ENCODE data around the gene RHOB.

RHOB gene

DNA sequence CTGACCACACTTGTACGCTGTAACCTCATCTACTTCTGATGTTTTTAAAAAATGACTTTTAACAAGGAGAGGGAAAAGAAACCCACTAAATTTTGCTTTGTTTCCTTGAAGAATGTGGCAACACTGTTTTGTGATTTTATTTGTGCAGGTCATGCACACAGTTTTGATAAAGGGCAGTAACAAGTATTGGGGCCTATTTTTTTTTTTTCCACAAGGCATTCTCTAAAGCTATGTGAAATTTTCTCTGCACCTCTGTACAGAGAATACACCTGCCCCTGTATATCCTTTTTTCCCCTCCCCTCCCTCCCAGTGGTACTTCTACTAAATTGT, 2.1 kb downstream of the RHOB start:
- 17% methylated on average over 1 of the region's 1 CpG; no CpG with 5 or more reads in 1 of the 2 experiments for WGBS, 2 experiments (ENCODE audit: insufficient coverage in 2 of 2)
- Histone ChIP-seq H3K36me3 (ENCODE audit: control insufficient read depth, insufficient read depth, low read length) (peaks cover 22% of the 10 kb centered on the region), H3K9me3 (ENCODE audit: control insufficient read depth, low read length) (no peaks in the 10 kb centered on the region), H3K27ac (ENCODE audit: low read depth, low read length, severe bottlenecking) (peak overlapping the region; percentile 71), H3K4me3 (ENCODE audit: extremely low read depth, insufficient read depth, low read length, poor library complexity, severe bottlenecking) (peak overlapping the region; percentile 84), H3K4me1 (ENCODE audit: control insufficient read depth, insufficient read depth, low read length, poor library complexity, severe bottlenecking) (peaks cover 38% of the 10 kb centered on the region)

DNA sequence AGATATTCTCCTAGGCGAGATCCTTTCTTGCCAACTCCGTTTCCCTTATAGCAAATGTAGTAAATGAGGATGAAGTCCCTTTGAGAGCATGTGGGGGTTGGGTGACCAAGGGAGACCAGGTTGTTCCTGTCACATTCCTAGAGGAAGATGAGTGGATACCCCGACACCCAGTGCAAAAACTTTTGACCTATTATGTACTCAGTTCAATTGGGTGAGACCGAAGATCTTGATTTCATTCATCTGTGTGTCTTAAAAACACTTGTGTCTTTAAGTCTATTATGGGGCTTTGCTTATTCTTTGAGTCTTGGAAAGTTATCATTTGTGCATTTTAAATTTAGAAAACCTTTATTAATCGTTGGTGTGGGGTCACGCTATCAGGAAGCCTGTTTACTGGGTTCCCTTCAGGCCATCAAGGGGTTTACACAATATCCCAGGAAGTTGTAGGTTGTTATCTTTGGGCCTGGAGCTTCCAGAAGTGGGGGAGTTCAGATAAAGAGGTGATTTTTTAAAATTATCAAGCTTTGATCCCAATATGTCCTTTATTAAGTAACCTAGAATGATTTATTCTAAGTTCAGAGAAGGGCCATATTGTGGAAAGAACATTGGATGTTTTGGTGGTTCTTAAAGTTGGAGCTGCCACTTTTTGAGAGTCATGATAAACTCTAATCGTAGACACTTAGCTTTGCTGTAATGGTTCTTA, 2.8 kb downstream of the RHOB start:
- Histone ChIP-seq H3K9me3 (ENCODE audit: control insufficient read depth, low read length) (no peaks in the 10 kb centered on the region), H3K4me1 (ENCODE audit: control insufficient read depth, insufficient read depth, low read length, poor library complexity, severe bottlenecking) (peaks cover 32% of the 10 kb centered on the region), H3K36me3 (ENCODE audit: control insufficient read depth, insufficient read depth, low read length) (peaks cover 22% of the 10 kb centered on the region), H3K4me3 (ENCODE audit: extremely low read depth, insufficient read depth, low read length, poor library complexity, severe bottlenecking) (peak overlapping the region; percentile 84), H3K27ac (ENCODE audit: low read depth, low read length, severe bottlenecking) (peak overlapping the region; percentile 83)
- WGBS, 2 experiments (ENCODE audit: insufficient coverage in 2 of 2), result 47 to 50% methylated on average over 3 to 6 of the region's 7 CpGs

DNA sequence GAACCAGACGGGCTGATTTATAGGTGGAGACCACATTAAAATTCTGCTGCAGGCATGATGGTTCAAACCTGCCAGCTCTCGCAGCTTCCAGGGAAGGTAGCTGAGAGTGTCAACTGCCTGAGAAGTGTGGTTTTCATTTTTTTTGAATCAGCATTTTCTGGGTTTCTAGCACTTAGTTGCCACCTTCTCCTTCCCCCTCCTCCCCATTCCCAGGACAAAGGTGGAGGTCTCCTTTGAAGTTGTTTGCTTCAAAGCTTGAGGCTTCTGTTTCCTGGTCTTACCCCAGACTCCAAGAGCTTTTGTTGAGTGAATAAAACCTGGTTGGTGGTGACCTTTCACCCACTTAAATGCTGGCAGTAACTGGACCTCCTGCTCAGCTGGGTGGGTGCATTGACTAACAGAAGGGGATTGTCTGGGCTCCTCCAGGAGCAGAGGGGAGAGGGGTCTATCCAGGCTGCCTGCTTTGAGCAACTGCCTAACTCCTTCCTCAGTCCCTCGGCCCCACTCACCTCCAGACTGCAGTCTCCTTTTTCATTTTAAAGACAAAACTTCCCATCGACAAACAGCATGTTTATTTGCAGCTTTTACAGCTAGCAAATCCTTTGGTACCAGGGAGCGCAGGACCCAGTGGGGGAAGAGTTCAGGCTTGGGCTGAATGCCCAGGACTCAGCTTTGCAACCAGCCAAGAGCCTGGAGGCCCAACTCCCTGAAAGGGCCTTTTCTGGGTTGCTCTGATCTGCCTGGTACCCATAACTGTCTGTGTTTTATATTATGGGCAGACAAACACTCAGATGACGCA, 3.5 kb downstream of the RHOB start:
- Histone ChIP-seq H3K9me3 (ENCODE audit: control insufficient read depth, low read length) (no peaks in the 10 kb centered on the region), H3K4me1 (ENCODE audit: control insufficient read depth, insufficient read depth, low read length, poor library complexity, severe bottlenecking) (peaks cover 24% of the 10 kb centered on the region), H3K4me3 (ENCODE audit: extremely low read depth, insufficient read depth, low read length, poor library complexity, severe bottlenecking) (peak overlapping the region; percentile 84), H3K27ac (ENCODE audit: low read depth, low read length, severe bottlenecking) (peak overlapping the region; percentile 83), H3K36me3 (ENCODE audit: control insufficient read depth, insufficient read depth, low read length) (peaks cover 22% of the 10 kb centered on the region)
- whole genome bisulfite sequencing, 2 experiments (ENCODE audit: insufficient coverage in 2 of 2), result 37 to 49% methylated on average over 4 of the region's 6 CpGs

DNA sequence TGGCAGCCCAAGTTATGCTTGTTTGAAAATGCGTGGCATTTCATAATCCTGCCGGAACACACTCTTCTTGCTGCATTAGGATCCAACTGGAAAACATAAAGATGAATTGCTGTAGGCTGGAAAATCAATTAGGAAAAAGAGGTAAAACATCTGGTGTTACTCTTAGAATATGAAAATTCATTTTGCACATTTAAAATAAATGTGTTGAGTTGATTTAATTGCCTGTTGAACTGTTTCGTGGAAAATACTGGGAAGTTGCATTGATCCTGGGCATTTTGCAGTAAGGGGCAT, 4.1 kb downstream of the RHOB start:
- 94 to 100% methylated on average over 2 to 3 of the region's 3 CpGs for WGBS, 2 experiments (ENCODE audit: insufficient coverage in 2 of 2)
- peaks cover 22% of the 10 kb centered on the region for H3K36me3 ChIP-seq (ENCODE audit: control insufficient read depth, insufficient read depth, low read length)
- peaks cover 21% of the 10 kb centered on the region for H3K4me1 ChIP-seq (ENCODE audit: control insufficient read depth, insufficient read depth, low read length, poor library complexity, severe bottlenecking)
- no peaks in the 10 kb centered on the region for H3K9me3 ChIP-seq (ENCODE audit: control insufficient read depth, low read length)
- peak overlapping the region; percentile 83 for H3K27ac ChIP-seq (ENCODE audit: low read depth, low read length, severe bottlenecking)
- no peak overlapping the region for H3K4me3 ChIP-seq (ENCODE audit: extremely low read depth, insufficient read depth, low read length, poor library complexity, severe bottlenecking)

DNA sequence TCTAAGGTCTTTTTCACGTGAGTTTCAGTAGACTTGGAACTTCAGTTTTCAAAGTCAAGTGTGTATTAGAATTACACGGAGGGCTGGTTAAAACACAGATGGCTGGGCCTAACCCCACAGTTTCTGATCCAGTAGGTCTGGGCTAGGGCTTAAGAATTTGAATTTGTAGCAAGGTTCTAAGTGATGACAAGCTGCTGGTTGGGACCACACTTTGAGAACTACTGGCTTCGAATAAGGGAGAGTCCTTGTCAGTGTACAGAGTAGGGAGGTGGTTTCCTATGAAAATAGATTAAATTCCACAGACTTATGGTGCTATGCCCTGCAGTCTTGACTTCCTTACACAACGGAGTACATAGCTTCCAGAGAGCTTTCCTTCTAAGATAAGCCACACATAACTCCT, 4.5 kb downstream of the RHOB start:
- Histone ChIP-seq H3K4me3 (ENCODE audit: extremely low read depth, insufficient read depth, low read length, poor library complexity, severe bottlenecking) (no peak overlapping the region), H3K9me3 (ENCODE audit: control insufficient read depth, low read length) (no peaks in the 10 kb centered on the region), H3K36me3 (ENCODE audit: control insufficient read depth, insufficient read depth, low read length) (peaks cover 22% of the 10 kb centered on the region), H3K4me1 (ENCODE audit: control insufficient read depth, insufficient read depth, low read length, poor library complexity, severe bottlenecking) (peaks cover 19% of the 10 kb centered on the region), H3K27ac (ENCODE audit: low read depth, low read length, severe bottlenecking) (peak overlapping the region; percentile 17)
- WGBS, 2 experiments (ENCODE audit: insufficient coverage in 2 of 2), result 83 to 88% methylated on average over 4 of the region's 4 CpGs

DNA sequence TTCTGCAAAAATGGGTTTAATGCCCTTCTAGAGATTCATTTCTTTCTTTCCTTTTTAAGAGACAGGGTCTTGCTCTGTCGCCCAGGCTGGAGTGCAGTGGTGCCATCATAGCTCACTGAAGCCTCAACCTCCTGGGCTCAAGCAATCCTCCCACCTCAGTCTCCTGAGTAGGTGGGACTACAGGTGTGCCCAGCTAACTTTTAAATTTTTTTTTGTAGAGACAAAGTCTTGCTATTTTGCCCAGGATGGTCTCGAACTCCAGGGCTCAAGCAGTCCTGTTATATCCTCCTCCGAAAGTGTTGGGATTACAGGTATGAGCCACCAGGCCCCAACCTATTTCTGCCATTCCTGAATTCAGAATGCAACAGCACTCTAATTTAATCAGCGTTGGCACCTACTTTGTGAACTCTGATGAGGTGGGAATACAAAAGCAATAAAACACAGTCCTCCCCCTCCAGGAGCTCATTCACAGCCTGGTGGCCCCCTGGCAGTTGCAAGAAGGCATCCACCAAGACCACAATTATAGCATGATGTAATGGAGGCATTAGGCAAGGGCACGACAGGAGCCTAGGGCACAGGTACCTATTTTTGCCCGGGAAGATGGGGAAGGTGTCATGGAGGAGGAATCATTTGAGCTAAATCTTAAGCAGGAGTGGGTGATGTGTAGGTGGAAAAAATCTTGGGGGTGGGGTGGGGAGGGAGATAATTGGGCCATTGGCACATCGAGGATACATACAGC, 5.1 kb downstream of the RHOB start:
- Histone ChIP-seq H3K36me3 (ENCODE audit: control insufficient read depth, insufficient read depth, low read length) (peaks cover 22% of the 10 kb centered on the region), H3K4me1 (ENCODE audit: control insufficient read depth, insufficient read depth, low read length, poor library complexity, severe bottlenecking) (peaks cover 19% of the 10 kb centered on the region), H3K4me3 (ENCODE audit: extremely low read depth, insufficient read depth, low read length, poor library complexity, severe bottlenecking) (no peak overlapping the region), H3K9me3 (ENCODE audit: control insufficient read depth, low read length) (no peaks in the 10 kb centered on the region), H3K27ac (ENCODE audit: low read depth, low read length, severe bottlenecking) (no peak overlapping the region)
- 91 to 92% methylated on average over 4 to 5 of the region's 7 CpGs for whole genome bisulfite sequencing, 2 experiments (ENCODE audit: insufficient coverage in 2 of 2)

DNA sequence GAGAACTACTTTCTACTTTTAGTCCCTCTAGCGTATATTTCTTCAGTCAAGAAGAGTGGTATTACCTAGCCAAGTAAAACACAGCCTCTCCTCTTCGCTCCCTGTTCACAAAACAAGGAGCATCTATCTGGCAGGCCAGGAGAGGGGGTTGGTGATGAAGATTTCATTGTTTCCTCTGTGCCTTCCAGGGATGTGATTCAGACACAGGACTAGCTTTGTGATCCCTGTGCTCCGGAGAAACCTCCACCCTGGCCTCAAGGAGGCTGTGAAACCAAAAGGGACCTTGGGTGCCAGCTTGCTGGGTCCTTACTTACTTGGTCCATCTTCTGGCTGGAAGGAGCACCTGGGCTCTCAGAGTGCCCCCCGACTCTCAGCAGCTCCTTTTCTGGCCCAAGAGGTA, 5.7 kb downstream of the RHOB start:
- Histone ChIP-seq H3K27ac (ENCODE audit: low read depth, low read length, severe bottlenecking) (no peak overlapping the region), H3K4me3 (ENCODE audit: extremely low read depth, insufficient read depth, low read length, poor library complexity, severe bottlenecking) (no peak overlapping the region), H3K4me1 (ENCODE audit: control insufficient read depth, insufficient read depth, low read length, poor library complexity, severe bottlenecking) (peaks cover 22% of the 10 kb centered on the region), H3K9me3 (ENCODE audit: control insufficient read depth, low read length) (no peaks in the 10 kb centered on the region), H3K36me3 (ENCODE audit: control insufficient read depth, insufficient read depth, low read length) (peaks cover 20% of the 10 kb centered on the region)
- WGBS, 2 experiments (ENCODE audit: insufficient coverage in 2 of 2), result 76 to 82% methylated on average over 2 of the region's 4 CpGs

DNA sequence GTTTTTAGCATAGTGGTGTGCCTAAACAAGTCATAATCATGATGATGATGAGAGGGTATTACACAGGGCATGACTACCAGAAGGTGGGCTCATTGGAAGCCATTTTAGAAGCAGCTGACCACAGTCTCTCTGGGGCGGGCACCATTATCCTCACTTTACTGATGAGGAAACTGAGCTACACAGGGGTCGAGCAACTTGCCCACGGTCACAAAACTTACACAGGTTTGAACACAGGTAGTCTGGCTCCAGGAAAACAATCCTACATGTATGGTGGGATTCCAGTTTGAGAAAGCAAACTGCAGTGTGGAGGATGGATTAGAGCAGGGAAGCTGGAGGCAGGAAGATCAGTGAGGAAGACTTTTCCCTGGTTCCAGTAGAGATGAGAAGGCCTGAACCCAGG, 6.2 kb downstream of the RHOB start:
- peaks cover 15% of the 10 kb centered on the region for H3K36me3 ChIP-seq (ENCODE audit: control insufficient read depth, insufficient read depth, low read length)

DNA sequence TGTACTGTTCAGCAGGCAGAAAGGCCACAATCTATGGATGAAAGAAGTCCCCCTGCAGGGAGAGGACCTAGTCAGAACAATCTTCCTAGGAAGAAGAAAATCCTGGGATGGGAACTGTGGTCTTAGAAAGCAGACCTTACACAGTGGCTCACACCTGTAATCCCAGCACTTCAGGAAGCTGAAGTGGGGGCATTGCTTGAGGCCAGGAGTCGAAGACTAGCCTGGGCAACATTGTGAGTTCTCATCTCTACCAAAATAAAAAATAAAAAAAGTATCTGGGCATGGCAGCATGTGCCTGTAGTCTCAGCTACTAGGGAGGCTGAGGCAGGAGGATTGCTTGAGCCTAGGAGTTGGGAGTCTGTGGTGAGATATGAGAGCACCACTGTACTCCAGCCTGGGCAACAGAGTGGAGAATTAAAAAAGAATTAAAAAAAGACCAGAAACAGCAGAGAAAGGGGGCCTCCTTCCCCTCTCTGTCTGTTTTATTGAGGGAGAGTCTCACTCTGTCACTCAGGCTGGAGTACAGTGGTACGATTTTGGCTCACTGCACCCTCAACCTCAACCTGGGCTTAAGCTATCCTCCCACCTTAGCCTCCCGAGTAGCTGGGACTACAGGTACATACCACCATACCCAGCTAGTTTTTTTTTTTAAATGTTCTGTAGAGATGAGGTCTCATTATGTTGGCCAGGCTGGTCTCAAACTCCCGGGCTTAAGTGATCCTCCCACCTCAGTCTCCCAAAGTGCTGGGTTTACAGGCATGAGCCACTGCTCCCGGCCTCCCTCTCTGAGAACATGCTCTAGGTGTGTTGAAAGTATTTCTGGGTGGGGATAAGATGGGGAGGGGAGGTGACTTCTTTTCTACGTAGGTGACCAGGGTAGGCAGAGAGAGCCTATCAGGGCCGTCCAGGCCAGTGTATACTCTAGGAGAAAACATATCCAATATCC, 7.4 kb downstream of the RHOB start:
- Histone ChIP-seq H3K9me3 (ENCODE audit: control insufficient read depth, low read length) (no peaks in the 10 kb centered on the region), H3K4me3 (ENCODE audit: extremely low read depth, insufficient read depth, low read length, poor library complexity, severe bottlenecking) (no peak overlapping the region), H3K27ac (ENCODE audit: low read depth, low read length, severe bottlenecking) (no peak overlapping the region), H3K36me3 (ENCODE audit: control insufficient read depth, insufficient read depth, low read length) (peaks cover 3% of the 10 kb centered on the region), H3K4me1 (ENCODE audit: control insufficient read depth, insufficient read depth, low read length, poor library complexity, severe bottlenecking) (peaks cover 24% of the 10 kb centered on the region)
- WGBS, 2 experiments (ENCODE audit: insufficient coverage in 2 of 2), result 92 to 95% methylated on average over 2 to 3 of the region's 7 CpGs

More for the DNA sequence above, 6.2 kb downstream of the RHOB start:
- H3K4me3 ChIP-seq (ENCODE audit: extremely low read depth, insufficient read depth, low read length, poor library complexity, severe bottlenecking), result no peak overlapping the region
- no peak overlapping the region for H3K27ac ChIP-seq (ENCODE audit: low read depth, low read length, severe bottlenecking)
- H3K9me3 ChIP-seq (ENCODE audit: control insufficient read depth, low read length), result no peaks in the 10 kb centered on the region
- H3K4me1 ChIP-seq (ENCODE audit: control insufficient read depth, insufficient read depth, low read length, poor library complexity, severe bottlenecking), result peaks cover 22% of the 10 kb centered on the region
- WGBS, 2 experiments (ENCODE audit: insufficient coverage in 2 of 2), result 96 to 100% methylated on average over 3 of the region's 3 CpGs

DNA sequence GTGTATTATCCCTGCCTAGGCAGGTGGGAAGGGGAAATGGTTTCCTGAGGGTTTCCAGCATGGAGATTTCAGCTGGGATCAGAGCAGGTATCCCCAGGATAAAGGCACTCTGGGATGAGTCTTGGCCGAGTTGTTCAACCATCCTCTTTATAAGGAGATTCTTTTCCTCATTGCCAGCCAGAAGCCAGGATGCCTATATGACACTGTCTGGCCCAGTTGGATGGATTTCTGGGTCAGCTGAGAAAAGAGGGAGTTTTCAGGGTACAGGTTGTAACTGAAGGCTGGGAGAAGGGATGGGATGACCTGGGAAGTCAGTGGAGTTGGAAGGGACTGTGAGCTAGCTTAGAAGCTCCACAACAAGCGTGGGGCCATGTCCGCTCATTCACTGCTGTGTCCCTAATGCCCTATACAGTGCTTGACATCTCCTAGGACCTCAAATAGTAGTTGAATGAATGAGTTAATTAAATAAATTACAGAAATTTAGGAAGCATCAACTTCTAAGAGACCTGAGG, 8.3 kb downstream of the RHOB start:
- Histone ChIP-seq H3K9me3 (ENCODE audit: control insufficient read depth, low read length) (no peaks in the 10 kb centered on the region), H3K27ac (ENCODE audit: low read depth, low read length, severe bottlenecking) (no peak overlapping the region), H3K36me3 (ENCODE audit: control insufficient read depth, insufficient read depth, low read length) (no peaks in the 10 kb centered on the region), H3K4me1 (ENCODE audit: control insufficient read depth, insufficient read depth, low read length, poor library complexity, severe bottlenecking) (peaks cover 21% of the 10 kb centered on the region), H3K4me3 (ENCODE audit: extremely low read depth, insufficient read depth, low read length, poor library complexity, severe bottlenecking) (no peak overlapping the region)
- 100% methylated on average over 1 of the region's 3 CpGs for whole genome bisulfite sequencing, 2 experiments (ENCODE audit: insufficient coverage in 2 of 2)

All from mesodermal cell (in vitro differentiated cells).